ENCODE results near the gene KANK2. TPM values are rescaled to one million over a fixed set of nuclear protein-coding genes. Genes with fewer than 3 reads are reported as not detected.

KANK2 gene
- total and polyA plus RNA-seq, 2 of the 13 experiments (the other 11 are each of a cell fraction or from before 2014, with no cell fraction given) = 5.7 to 12.9 TPM

DNA sequence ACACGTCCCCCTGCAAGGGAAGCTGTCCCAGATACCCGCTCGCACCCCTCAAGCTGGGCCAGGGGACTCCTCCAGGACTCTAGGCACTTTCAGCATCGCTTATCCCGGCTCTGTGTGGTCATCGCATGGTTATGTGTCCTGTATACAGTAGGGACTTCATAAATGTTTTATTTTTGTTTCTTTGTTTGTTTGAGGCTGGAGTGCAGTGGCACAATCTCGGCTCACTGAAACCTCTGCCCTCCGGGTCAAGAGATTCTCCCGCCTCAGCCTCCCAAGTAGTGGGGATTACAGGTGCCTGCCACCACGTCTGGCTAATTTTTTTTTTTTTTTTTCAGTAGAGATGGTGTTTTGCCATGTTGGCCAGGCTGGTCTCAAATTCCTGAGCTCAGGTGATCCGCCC is 49.6 kb upstream of the KANK2 start:
- H3K9me3 ChIP-seq (ENCODE audit: low read length) = no peaks in the 10 kb centered on the region
- ChIA-PET POLR2A (no interaction called here), CTCF (ENCODE audit: low intra/inter-chr PET ratio, low total read pairs) (no interaction called here)
- ATAC-seq (no peak), DNase-seq (ENCODE audit: low spot score) (no peak), FAIRE-seq (no peak)
- no peak overlapping the region for H3K9ac ChIP-seq (ENCODE audit: insufficient read depth, low read depth, low read length)
- in situ Hi-C loops (cut with HindIII; ENCODE audit: extremely low pct_ligation_motif_present, low pct_unique_long_range_greater_than_20kb) = no loop called here
- H3K27me3 ChIP-seq (ENCODE audit: control insufficient read depth in 1 of 2, insufficient read depth in 2 of 2, low read length in 2 of 2) = no peaks in the 10 kb centered on the region
- H3K4me3 ChIP-seq (replicated peaks in 1 of 3; ENCODE audit: insufficient read depth in 1 of 3, low read depth in 2 of 3, low read length in 3 of 3) = no peak overlapping the region
- H3K36me3 ChIP-seq (replicated peaks in 1 of 2; ENCODE audit: control insufficient read depth in 1 of 2, insufficient read depth in 2 of 2, low read length in 2 of 2) = peaks cover 8 to 19% of the 10 kb centered on the region in 2 experiments; a peak in 4 of 5 replicates
- WGBS (ENCODE audit: low lambda C conversion rate) = 95% methylated on average over 11 of the region's 11 CpGs
- no peak overlapping the region for H3K4me2 ChIP-seq (ENCODE audit: low read depth, low read length)
- peaks cover 19% of the 10 kb centered on the region for H3K4me1 ChIP-seq (ENCODE audit: insufficient read depth, low read length)
- BruUV-seq (replicated peaks) = no TSS peak
- intact Hi-C loops (cut with micrococcal nuclease; ENCODE audit: unreplicated experiment) = no loop called here
- no peaks in the 10 kb centered on the region for H4K20me1 ChIP-seq (ENCODE audit: insufficient read depth, low read length)
- no peak overlapping the region for H3K27ac ChIP-seq (ENCODE audit: extremely low read length, insufficient read depth, low read length)
- TF ChIP-seq NR1H2 (CRISPR knock-in tag; IDR thresholded peaks at IDR 0.05; ENCODE audit: borderline replicate concordance, low read depth) = no peak
- no peak for TF ChIP-seq SAFB2 (CRISPR knock-in tag; IDR thresholded peaks at IDR 0.05; ENCODE audit: borderline replicate concordance, low read depth)
- no peak for TF ChIP-seq MAF1 (CRISPR knock-in tag; IDR thresholded peaks at IDR 0.05; ENCODE audit: borderline replicate concordance)
- no peak for TF ChIP-seq THAP8 (CRISPR knock-in tag; IDR thresholded peaks at IDR 0.05; ENCODE audit: borderline replicate concordance)
- TF ChIP-seq RCOR2 (CRISPR knock-in tag; IDR thresholded peaks at IDR 0.05) = no peak
- TF ChIP-seq KDM4B (CRISPR knock-in tag; IDR thresholded peaks at IDR 0.05) = no peak
- no peak for TF ChIP-seq ZNF724P (CRISPR knock-in tag; IDR thresholded peaks at IDR 0.05; ENCODE audit: borderline replicate concordance)
- no peak for TF ChIP-seq ZFP36L2 (CRISPR knock-in tag; IDR thresholded peaks at IDR 0.05)
- TF ChIP-seq HNRNPK (IDR thresholded peaks at IDR 0.05; ENCODE audit: low read depth, low read length, poor library complexity, severe bottlenecking) = no peak
- TF ChIP-seq POLR2AphosphoS2 (IDR thresholded peaks at IDR 0.05; ENCODE audit: low read depth, low read length) = no peak
- TF ChIP-seq ARID3A (IDR thresholded peaks at IDR 0.05; ENCODE audit: low read depth, low read length) = no peak
- TF ChIP-seq HDAC6 (IDR thresholded peaks at IDR 0.05; ENCODE audit: low read depth, low read length) = no peak
- no peak for TF ChIP-seq ZSCAN25 (CRISPR knock-in tag; IDR thresholded peaks at IDR 0.05)
- H2AFZ ChIP-seq (ENCODE audit: low read length) = no peak overlapping the region
- H3K79me2 ChIP-seq (ENCODE audit: insufficient read depth, low read length) = no peaks in the 10 kb centered on the region

Data from HepG2 (cell line).